Measurements from ENCODE around the gene CTSE. TPM values are rescaled to one million over a fixed set of nuclear protein-coding genes. Genes with fewer than 3 reads are reported as not detected.

CTSE gene
- total RNA-seq, 4 donors from 2014 or later: 3.6 to 8.1 (median 3.6) TPM; not detected in 1

DNA sequence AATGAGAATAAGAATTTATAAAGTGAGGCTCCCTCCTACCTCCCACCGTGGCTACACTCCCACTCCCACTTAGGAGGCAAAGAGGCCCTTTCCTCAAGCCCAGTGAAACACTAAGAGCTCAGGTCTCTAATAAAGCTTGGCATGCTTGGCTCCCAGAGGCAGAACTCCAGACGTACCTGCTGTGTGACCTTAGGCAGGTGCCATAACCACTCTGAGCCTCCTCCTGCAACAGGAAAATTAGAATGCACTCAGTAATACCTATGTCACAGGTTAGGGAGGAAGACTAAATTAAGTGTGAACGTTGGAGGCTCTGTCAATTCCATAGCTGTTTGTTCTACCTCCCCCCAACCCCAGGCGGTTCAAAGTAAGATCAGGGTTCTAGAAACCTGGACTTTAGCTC is 63.9 kb downstream of the CTSE start:
- no peak for DNase-seq
- H3K27ac ChIP-seq: no peak overlapping the region
- no peak overlapping the region for H3K4me3 ChIP-seq
- no peaks in the 10 kb centered on the region for H3K27me3 ChIP-seq
- TF ChIP-seq, protein P1, sequence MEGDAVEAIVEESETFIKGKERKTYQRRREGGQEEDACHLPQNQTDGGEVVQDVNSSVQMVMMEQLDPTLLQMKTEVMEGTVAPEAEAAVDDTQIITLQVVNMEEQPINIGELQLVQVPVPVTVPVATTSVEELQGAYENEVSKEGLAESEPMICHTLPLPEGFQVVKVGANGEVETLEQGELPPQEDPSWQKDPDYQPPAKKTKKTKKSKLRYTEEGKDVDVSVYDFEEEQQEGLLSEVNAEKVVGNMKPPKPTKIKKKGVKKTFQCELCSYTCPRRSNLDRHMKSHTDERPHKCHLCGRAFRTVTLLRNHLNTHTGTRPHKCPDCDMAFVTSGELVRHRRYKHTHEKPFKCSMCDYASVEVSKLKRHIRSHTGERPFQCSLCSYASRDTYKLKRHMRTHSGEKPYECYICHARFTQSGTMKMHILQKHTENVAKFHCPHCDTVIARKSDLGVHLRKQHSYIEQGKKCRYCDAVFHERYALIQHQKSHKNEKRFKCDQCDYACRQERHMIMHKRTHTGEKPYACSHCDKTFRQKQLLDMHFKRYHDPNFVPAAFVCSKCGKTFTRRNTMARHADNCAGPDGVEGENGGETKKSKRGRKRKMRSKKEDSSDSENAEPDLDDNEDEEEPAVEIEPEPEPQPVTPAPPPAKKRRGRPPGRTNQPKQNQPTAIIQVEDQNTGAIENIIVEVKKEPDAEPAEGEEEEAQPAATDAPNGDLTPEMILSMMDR (IDR thresholded peaks at IDR 0.05): no peak
- TF ChIP-seq POLR2A (IDR thresholded peaks at IDR 0.05): no peak
- no peaks in the 10 kb centered on the region for H3K4me1 ChIP-seq
- no peaks in the 10 kb centered on the region for H3K9me3 ChIP-seq
- H3K36me3 ChIP-seq: no peaks in the 10 kb centered on the region

Other genes with a start within 250 kb of the CTSE start
- 10 to 100 TPM in 3 of 4 donors, 1 to 10 TPM in 1; 8.3 to 96.6 (median 22.0) TPM for gene RAB29, start 248.4 kb downstream of the CTSE start, total RNA-seq
- gene SLC41A1, start 210.7 kb downstream of the CTSE start, total RNA-seq: 10 to 100 TPM in 1 of 4 donors, 1 to 10 TPM in 3; 4.0 to 21.5 (median 6.8) TPM
- not detected for gene PM20D1, start 173.8 kb downstream of the CTSE start, total RNA-seq
- gene SLC26A9, start 80.4 kb downstream of the CTSE start, total RNA-seq: not detected
- gene RAB7B, start 20.5 kb downstream of the CTSE start, total RNA-seq: under 1 TPM in 3 of 4 donors, not detected in 1; 0.35 to 0.47 (median 0.40) TPM
- 10 to 100 TPM in 1 of 4 donors, 1 to 10 TPM in 3; 1.1 to 28.1 (median 3.5) TPM for gene RHEX, start 29.3 kb upstream of the CTSE start, total RNA-seq
- under 1 TPM in 1 of 4 donors, not detected in 3; 0.47 TPM for gene AVPR1B, start 93.5 kb upstream of the CTSE start, total RNA-seq
- under 1 TPM in 1 of 4 donors, not detected in 3; 0.80 TPM for gene FAM72A, start 178.9 kb upstream of the CTSE start, total RNA-seq
- 10 to 100 TPM; 14.2 to 80.0 (median 25.4) TPM for gene SRGAP2, start 179.6 kb upstream of the CTSE start, total RNA-seq